ENCODE data around the gene INSC.

DNA sequence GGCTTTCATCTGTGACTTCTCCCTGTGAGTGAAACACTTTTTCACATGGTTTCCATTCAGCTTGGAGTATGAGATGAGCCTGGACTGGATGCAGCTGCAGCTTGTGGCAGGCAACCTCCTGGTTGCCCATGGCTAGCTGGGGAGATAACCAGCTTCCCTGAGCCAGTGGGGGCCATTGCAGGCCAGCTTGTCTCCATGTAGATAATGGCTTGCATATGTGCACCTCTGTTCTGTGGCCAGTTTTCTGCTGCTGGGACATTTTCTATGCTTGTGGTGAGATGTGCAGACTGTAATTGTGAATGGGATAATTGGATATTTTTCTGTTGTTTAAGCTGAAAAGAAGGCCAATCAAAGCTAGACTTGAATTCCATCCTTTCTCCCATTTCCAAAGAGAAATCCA, 38.5 kb downstream of the INSC start:
- no peak for TF ChIP-seq ZNF830 (tag by site-specific recombination; IDR thresholded peaks at IDR 0.05; ENCODE audit: low read depth)
- TF ChIP-seq CTCF (tag by site-specific recombination; IDR thresholded peaks at IDR 0.05): no peak
- TF ChIP-seq KLF16 (tag by site-specific recombination; IDR thresholded peaks at IDR 0.05): no peak
- TF ChIP-seq ZBTB1 (tag by site-specific recombination; IDR thresholded peaks at IDR 0.05): no peak
- TF ChIP-seq ZNF221 (tag by site-specific recombination; IDR thresholded peaks at IDR 0.05; ENCODE audit: borderline replicate concordance): no peak
- TF ChIP-seq, protein P1, sequence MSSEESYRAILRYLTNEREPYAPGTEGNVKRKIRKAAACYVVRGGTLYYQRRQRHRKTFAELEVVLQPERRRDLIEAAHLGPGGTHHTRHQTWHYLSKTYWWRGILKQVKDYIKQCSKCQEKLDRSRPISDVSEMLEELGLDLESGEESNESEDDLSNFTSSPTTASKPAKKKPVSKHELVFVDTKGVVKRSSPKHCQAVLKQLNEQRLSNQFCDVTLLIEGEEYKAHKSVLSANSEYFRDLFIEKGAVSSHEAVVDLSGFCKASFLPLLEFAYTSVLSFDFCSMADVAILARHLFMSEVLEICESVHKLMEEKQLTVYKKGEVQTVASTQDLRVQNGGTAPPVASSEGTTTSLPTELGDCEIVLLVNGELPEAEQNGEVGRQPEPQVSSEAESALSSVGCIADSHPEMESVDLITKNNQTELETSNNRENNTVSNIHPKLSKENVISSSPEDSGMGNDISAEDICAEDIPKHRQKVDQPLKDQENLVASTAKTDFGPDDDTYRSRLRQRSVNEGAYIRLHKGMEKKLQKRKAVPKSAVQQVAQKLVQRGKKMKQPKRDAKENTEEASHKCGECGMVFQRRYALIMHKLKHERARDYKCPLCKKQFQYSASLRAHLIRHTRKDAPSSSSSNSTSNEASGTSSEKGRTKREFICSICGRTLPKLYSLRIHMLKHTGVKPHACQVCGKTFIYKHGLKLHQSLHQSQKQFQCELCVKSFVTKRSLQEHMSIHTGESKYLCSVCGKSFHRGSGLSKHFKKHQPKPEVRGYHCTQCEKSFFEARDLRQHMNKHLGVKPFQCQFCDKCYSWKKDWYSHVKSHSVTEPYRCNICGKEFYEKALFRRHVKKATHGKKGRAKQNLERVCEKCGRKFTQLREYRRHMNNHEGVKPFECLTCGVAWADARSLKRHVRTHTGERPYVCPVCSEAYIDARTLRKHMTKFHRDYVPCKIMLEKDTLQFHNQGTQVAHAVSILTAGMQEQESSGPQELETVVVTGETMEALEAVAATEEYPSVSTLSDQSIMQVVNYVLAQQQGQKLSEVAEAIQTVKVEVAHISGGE (tag by site-specific recombination; conservative IDR thresholded peaks at IDR 0.05; ENCODE audit: low read depth): no peak

Data from HEK293 (cell line).